Esophagus squamous epithelium (tissue), 4 donors: ENCODE results near the gene SPRR4.

ENCODE experiments used
- CTCF ChIP-seq, 6 experiments: fragments of 450-650 bp in 4 of 6; fragments of 200-600 bp in 2 of 6; sonication (generic) in 2 of 6; IDR thresholded peaks; one replicate each; pipeline ENCODE4 v1.5.1; 2016 to 2019; ENCODE audit warnings: antibody characterized with exemption in 6 of 6, mild to moderate bottlenecking in 4 of 6, moderate library complexity in 4 of 6
- POLR2A ChIP-seq, 4 donors: fragments of 450-650 bp; IDR thresholded peaks; one replicate each; pipeline ENCODE4 v1.6.1; 2017; ENCODE audit warnings: antibody characterized with exemption in 4 of 4, mild to moderate bottlenecking in 4 of 4, moderate library complexity in 3 of 4

- no peak for TF ChIP-seq CTCF (IDR thresholded peaks at IDR 0.05)
- TF ChIP-seq POLR2A (IDR thresholded peaks at IDR 0.05): no peak
Observed at GRCh38 chr1:152996633-152997400, 26.4 kb downstream of the SPRR4 start.
